Measurements from ENCODE around the gene ZFYVE19. TPM values are rescaled to one million over a fixed set of nuclear protein-coding genes. Genes with fewer than 3 reads are reported as not detected.

ZFYVE19 gene
- total and polyA plus RNA-seq, 2 of the 13 experiments (the other 11 are each of a cell fraction or from before 2014, with no cell fraction given), result 23.3 to 44.0 TPM

DNA sequence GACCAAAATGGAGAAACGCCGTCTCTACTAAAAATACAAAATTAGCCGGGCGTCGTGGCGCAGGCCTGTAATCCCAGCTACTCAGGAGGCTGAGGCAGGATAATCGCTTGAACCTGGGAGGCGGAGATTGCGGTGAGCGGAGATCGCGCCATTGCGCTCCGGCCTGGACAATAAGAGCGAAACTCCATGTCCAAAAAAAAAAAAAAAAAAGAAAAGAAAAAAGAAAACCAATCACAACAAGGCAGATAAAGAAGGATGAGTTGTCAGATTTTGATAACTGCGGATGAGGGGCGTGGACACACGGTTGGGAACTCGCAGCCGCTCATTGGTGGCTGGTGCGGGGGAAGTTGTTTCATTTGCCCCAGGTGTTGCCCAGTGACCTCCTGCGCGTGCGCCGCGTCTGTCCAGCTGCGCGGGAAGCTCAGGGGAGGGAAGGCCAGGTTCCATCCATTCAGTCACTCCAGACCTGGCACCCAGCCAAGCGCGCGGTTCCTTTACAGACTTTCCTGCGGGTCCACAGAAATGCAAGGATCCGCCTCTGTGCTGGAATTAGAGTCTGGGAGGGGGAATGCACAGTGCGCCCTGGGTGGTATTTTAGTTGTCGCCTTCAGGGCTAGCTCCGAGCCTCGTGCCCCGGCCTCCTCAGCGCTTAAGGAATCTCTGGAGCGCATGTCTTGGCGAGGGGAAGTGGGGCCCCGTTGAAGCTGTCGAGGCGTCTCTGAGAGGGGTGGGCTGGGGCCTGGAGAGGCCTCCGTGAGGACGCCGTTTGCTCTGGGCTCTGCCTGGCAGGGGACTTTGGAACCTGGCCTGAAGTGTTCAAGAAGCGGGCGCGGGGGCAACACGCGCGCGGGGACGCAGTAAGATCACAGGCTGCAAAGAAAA is 43.7 kb upstream of the ZFYVE19 start (continued):
- TF ChIP-seq ZBTB7B (CRISPR knock-in tag; IDR thresholded peaks at IDR 0.05), result peak; percentile 34; the same call in 1 of the 2 replicates
- no peak; the same call in 1 of the 2 replicates for TF ChIP-seq ZNF839 (CRISPR knock-in tag; IDR thresholded peaks at IDR 0.05; ENCODE audit: borderline replicate concordance)
- TF ChIP-seq ELF3 (CRISPR knock-in tag; IDR thresholded peaks at IDR 0.05), result 0 out of 2 replicates have a peak, but pooled peaks have one; percentile 19
- TF ChIP-seq, protein P1, sequence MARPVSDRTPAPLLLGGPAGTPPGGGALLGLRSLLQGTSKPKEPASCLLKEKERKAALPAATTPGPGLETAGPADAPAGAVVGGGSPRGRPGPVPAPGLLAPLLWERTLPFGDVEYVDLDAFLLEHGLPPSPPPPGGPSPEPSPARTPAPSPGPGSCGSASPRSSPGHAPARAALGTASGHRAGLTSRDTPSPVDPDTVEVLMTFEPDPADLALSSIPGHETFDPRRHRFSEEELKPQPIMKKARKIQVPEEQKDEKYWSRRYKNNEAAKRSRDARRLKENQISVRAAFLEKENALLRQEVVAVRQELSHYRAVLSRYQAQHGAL (CRISPR knock-in tag; IDR thresholded peaks at IDR 0.05; ENCODE audit: not compliant biosample characterization), result no peak
- TF ChIP-seq CBX2 (IDR thresholded peaks at IDR 0.05; ENCODE audit: low read depth, low read length), result no peak
- TF ChIP-seq CBX2 (CRISPR knock-in tag; IDR thresholded peaks at IDR 0.05; ENCODE audit: low read depth), result no peak
- TF ChIP-seq, protein P2, sequence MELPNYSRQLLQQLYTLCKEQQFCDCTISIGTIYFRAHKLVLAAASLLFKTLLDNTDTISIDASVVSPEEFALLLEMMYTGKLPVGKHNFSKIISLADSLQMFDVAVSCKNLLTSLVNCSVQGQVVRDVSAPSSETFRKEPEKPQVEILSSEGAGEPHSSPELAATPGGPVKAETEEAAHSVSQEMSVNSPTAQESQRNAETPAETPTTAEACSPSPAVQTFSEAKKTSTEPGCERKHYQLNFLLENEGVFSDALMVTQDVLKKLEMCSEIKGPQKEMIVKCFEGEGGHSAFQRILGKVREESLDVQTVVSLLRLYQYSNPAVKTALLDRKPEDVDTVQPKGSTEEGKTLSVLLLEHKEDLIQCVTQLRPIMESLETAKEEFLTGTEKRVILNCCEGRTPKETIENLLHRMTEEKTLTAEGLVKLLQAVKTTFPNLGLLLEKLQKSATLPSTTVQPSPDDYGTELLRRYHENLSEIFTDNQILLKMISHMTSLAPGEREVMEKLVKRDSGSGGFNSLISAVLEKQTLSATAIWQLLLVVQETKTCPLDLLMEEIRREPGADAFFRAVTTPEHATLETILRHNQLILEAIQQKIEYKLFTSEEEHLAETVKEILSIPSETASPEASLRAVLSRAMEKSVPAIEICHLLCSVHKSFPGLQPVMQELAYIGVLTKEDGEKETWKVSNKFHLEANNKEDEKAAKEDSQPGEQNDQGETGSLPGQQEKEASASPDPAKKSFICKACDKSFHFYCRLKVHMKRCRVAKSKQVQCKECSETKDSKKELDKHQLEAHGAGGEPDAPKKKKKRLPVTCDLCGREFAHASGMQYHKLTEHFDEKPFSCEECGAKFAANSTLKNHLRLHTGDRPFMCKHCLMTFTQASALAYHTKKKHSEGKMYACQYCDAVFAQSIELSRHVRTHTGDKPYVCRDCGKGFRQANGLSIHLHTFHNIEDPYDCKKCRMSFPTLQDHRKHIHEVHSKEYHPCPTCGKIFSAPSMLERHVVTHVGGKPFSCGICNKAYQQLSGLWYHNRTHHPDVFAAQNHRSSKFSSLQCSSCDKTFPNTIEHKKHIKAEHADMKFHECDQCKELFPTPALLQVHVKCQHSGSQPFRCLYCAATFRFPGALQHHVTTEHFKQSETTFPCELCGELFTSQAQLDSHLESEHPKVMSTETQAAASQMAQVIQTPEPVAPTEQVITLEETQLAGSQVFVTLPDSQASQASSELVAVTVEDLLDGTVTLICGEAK (IDR thresholded peaks at IDR 0.05), result no peak
- TF ChIP-seq, protein P2 (CRISPR knock-in tag; IDR thresholded peaks at IDR 0.05), result peak; percentile 73
- TF ChIP-seq, protein P3, sequence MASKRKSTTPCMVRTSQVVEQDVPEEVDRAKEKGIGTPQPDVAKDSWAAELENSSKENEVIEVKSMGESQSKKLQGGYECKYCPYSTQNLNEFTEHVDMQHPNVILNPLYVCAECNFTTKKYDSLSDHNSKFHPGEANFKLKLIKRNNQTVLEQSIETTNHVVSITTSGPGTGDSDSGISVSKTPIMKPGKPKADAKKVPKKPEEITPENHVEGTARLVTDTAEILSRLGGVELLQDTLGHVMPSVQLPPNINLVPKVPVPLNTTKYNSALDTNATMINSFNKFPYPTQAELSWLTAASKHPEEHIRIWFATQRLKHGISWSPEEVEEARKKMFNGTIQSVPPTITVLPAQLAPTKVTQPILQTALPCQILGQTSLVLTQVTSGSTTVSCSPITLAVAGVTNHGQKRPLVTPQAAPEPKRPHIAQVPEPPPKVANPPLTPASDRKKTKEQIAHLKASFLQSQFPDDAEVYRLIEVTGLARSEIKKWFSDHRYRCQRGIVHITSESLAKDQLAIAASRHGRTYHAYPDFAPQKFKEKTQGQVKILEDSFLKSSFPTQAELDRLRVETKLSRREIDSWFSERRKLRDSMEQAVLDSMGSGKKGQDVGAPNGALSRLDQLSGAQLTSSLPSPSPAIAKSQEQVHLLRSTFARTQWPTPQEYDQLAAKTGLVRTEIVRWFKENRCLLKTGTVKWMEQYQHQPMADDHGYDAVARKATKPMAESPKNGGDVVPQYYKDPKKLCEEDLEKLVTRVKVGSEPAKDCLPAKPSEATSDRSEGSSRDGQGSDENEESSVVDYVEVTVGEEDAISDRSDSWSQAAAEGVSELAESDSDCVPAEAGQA (IDR thresholded peaks at IDR 0.05; ENCODE audit: low read depth), result no peak
- TF ChIP-seq, protein P3 (CRISPR knock-in tag; IDR thresholded peaks at IDR 0.05; ENCODE audit: borderline replicate concordance), result no peak
- 0 out of 2 replicates have a peak, but pooled peaks have one; percentile 64 for TF ChIP-seq ISX (CRISPR knock-in tag; conservative IDR thresholded peaks at IDR 0.05)

Data from HepG2 (cell line).